ENCODE measurements around the gene SPI1.
"Not testable (repeated sequence)": the region's sequence is repeated elsewhere in the genome, so short reads cannot be mapped to it uniquely, and the experiment has no call there.

Gene SPI1

GRCh38 chr11:47327949-47328348, 50.4 kb downstream of the SPI1 start:
- Histone ChIP-seq H3K9me3 (ENCODE audit: control insufficient read depth, insufficient read depth, low read length) (no peaks in the 10 kb centered on the region), H3K36me3 (ENCODE audit: insufficient read depth, low read length) (no peaks in the 10 kb centered on the region), H3K4me1 (ENCODE audit: insufficient read depth, low read length) (no peaks in the 10 kb centered on the region), H3K9ac (ENCODE audit: low read depth, low read length) (no peak overlapping the region)

- H3K9ac ChIP-seq (ENCODE audit: low read depth, low read length): no peak overlapping the region
- H3K4me1 ChIP-seq (ENCODE audit: insufficient read depth, low read length): no peaks in the 10 kb centered on the region
- H3K9me3 ChIP-seq (ENCODE audit: control insufficient read depth, insufficient read depth, low read length): no peaks in the 10 kb centered on the region
- H3K36me3 ChIP-seq (ENCODE audit: insufficient read depth, low read length): no peaks in the 10 kb centered on the region
These were observed 51.3 kb downstream of the SPI1 start for GRCh38 chr11:47327025-47327424.

GRCh38 chr11:47326198-47326597, 52.1 kb downstream of the SPI1 start:
- Histone ChIP-seq H3K9me3 (ENCODE audit: control insufficient read depth, insufficient read depth, low read length) (no peaks in the 10 kb centered on the region), H3K36me3 (ENCODE audit: insufficient read depth, low read length) (no peaks in the 10 kb centered on the region), H3K4me1 (ENCODE audit: insufficient read depth, low read length) (no peaks in the 10 kb centered on the region), H3K9ac (ENCODE audit: low read depth, low read length) (no peak overlapping the region)

GRCh38 chr11:47325271-47326041, 52.9 kb downstream of the SPI1 start:
- no peak overlapping the region for H3K9ac ChIP-seq (ENCODE audit: low read depth, low read length)
- no peaks in the 10 kb centered on the region for H3K36me3 ChIP-seq (ENCODE audit: insufficient read depth, low read length)
- H3K4me1 ChIP-seq (ENCODE audit: insufficient read depth, low read length): no peaks in the 10 kb centered on the region
- H3K9me3 ChIP-seq (ENCODE audit: control insufficient read depth, insufficient read depth, low read length): no peaks in the 10 kb centered on the region

- no peaks in the 10 kb centered on the region for H3K36me3 ChIP-seq (ENCODE audit: insufficient read depth, low read length)
- H3K4me1 ChIP-seq (ENCODE audit: insufficient read depth, low read length): no peaks in the 10 kb centered on the region
- no peaks in the 10 kb centered on the region for H3K9me3 ChIP-seq (ENCODE audit: control insufficient read depth, insufficient read depth, low read length)
- no peak overlapping the region for H3K9ac ChIP-seq (ENCODE audit: low read depth, low read length)
These were observed 53.8 kb downstream of the SPI1 start for GRCh38 chr11:47324520-47324919.

GRCh38 chr11:47318166-47318565, 60.2 kb downstream of the SPI1 start:
- Histone ChIP-seq H3K9me3 (ENCODE audit: control insufficient read depth, insufficient read depth, low read length) (no peaks in the 10 kb centered on the region), H3K9ac (ENCODE audit: low read depth, low read length) (no peak overlapping the region), H3K36me3 (ENCODE audit: insufficient read depth, low read length) (no peaks in the 10 kb centered on the region), H3K4me1 (ENCODE audit: insufficient read depth, low read length) (no peaks in the 10 kb centered on the region)

- no peaks in the 10 kb centered on the region for H3K9me3 ChIP-seq (ENCODE audit: control insufficient read depth, insufficient read depth, low read length)
- H3K4me1 ChIP-seq (ENCODE audit: insufficient read depth, low read length): no peaks in the 10 kb centered on the region
- H3K9ac ChIP-seq (ENCODE audit: low read depth, low read length): no peak overlapping the region
- no peaks in the 10 kb centered on the region for H3K36me3 ChIP-seq (ENCODE audit: insufficient read depth, low read length)
These were observed 61.1 kb downstream of the SPI1 start for GRCh38 chr11:47317064-47317828.

- not testable (repeated sequence) for H3K9me3 ChIP-seq (ENCODE audit: control insufficient read depth, insufficient read depth, low read length); H3K36me3 ChIP-seq (ENCODE audit: insufficient read depth, low read length)
These were observed 61.8 kb downstream of the SPI1 start for GRCh38 chr11:47316501-47316900.

GRCh38 chr11:47314992-47315391, 63.4 kb downstream of the SPI1 start:
- Histone ChIP-seq H3K9ac (ENCODE audit: low read depth, low read length) (no peak overlapping the region), H3K9me3 (ENCODE audit: control insufficient read depth, insufficient read depth, low read length) (no peaks in the 10 kb centered on the region), H3K4me1 (ENCODE audit: insufficient read depth, low read length) (no peaks in the 10 kb centered on the region), H3K36me3 (ENCODE audit: insufficient read depth, low read length) (no peaks in the 10 kb centered on the region)

More at GRCh38 chr11:47316501-47316900, 61.8 kb downstream of the SPI1 start:
- H3K4me1 ChIP-seq (ENCODE audit: insufficient read depth, low read length); H3K9ac ChIP-seq (ENCODE audit: low read depth, low read length): not testable (repeated sequence)

GRCh38 chr11:47308050-47308823, 70.1 kb downstream of the SPI1 start:
- Histone ChIP-seq H3K9me3 (ENCODE audit: control insufficient read depth, insufficient read depth, low read length) (no peaks in the 10 kb centered on the region), H3K9ac (ENCODE audit: low read depth, low read length) (no peak overlapping the region), H3K36me3 (ENCODE audit: insufficient read depth, low read length) (peaks cover 3% of the 10 kb centered on the region), H3K4me1 (ENCODE audit: insufficient read depth, low read length) (no peaks in the 10 kb centered on the region)

GRCh38 chr11:47306484-47306844, 71.9 kb downstream of the SPI1 start:
- H3K9ac ChIP-seq (ENCODE audit: low read depth, low read length): no peak overlapping the region
- H3K9me3 ChIP-seq (ENCODE audit: control insufficient read depth, insufficient read depth, low read length): no peaks in the 10 kb centered on the region
- peaks cover 3% of the 10 kb centered on the region for H3K36me3 ChIP-seq (ENCODE audit: insufficient read depth, low read length)
- no peaks in the 10 kb centered on the region for H3K4me1 ChIP-seq (ENCODE audit: insufficient read depth, low read length)

GRCh38 chr11:47305734-47306483, 72.4 kb downstream of the SPI1 start:
- Histone ChIP-seq H3K9me3 (ENCODE audit: control insufficient read depth, insufficient read depth, low read length) (no peaks in the 10 kb centered on the region), H3K9ac (ENCODE audit: low read depth, low read length) (no peak overlapping the region), H3K36me3 (ENCODE audit: insufficient read depth, low read length) (peaks cover 3% of the 10 kb centered on the region), H3K4me1 (ENCODE audit: insufficient read depth, low read length) (no peaks in the 10 kb centered on the region)

Data from ES-I3 (cell line).